ENCODE results near the gene KLF12.

Gene KLF12

DNA sequence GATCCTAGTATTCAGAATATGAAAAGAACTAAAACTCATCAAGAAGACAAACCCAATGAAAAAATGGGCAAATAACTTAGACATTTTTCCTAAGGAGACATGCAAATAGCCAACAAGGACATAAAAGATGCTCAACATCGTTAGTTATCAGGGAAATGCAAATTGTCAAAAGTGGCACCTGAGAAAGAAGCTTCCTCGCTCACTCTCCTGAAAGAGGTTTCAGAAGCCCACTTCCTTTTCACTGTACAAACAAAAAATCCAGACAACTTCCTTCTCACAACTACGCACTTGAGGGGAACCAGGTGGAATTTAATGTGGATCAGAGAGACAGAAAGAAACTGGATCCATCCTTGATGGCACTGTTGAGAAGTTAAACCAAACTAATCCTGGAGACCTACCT, 41.5 kb downstream of the KLF12 start:
- H3K36me3 ChIP-seq (ENCODE audit: insufficient read depth, low read length) = no peaks in the 10 kb centered on the region
- no peak overlapping the region for H3K4me3 ChIP-seq (ENCODE audit: low read length, poor library complexity, severe bottlenecking)
- H3K79me2 ChIP-seq (ENCODE audit: insufficient read depth, low read length) = peaks cover 87% of the 10 kb centered on the region
- no peak for TF ChIP-seq EZH2phosphoT487 (IDR thresholded peaks at IDR 0.05; ENCODE audit: borderline replicate concordance)
- TF ChIP-seq, protein P1, sequence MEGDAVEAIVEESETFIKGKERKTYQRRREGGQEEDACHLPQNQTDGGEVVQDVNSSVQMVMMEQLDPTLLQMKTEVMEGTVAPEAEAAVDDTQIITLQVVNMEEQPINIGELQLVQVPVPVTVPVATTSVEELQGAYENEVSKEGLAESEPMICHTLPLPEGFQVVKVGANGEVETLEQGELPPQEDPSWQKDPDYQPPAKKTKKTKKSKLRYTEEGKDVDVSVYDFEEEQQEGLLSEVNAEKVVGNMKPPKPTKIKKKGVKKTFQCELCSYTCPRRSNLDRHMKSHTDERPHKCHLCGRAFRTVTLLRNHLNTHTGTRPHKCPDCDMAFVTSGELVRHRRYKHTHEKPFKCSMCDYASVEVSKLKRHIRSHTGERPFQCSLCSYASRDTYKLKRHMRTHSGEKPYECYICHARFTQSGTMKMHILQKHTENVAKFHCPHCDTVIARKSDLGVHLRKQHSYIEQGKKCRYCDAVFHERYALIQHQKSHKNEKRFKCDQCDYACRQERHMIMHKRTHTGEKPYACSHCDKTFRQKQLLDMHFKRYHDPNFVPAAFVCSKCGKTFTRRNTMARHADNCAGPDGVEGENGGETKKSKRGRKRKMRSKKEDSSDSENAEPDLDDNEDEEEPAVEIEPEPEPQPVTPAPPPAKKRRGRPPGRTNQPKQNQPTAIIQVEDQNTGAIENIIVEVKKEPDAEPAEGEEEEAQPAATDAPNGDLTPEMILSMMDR (conservative IDR thresholded peaks at IDR 0.05; ENCODE audit: low read length) = no peak
- no peaks in the 10 kb centered on the region for H3K27me3 ChIP-seq (ENCODE audit: insufficient read depth, low read length, poor library complexity, severe bottlenecking)
- peaks cover 36% of the 10 kb centered on the region for H3K4me1 ChIP-seq (ENCODE audit: insufficient read depth, low read length, poor library complexity, severe bottlenecking)
- no peaks in the 10 kb centered on the region for H3K9me3 ChIP-seq (ENCODE audit: insufficient read depth, low read depth, low read length)
- no peak overlapping the region for H3K4me2 ChIP-seq (ENCODE audit: low read depth, low read length, poor library complexity, severe bottlenecking)
- H3K9me2 ChIP-seq (replicated peaks; ENCODE audit: low read depth, low read length) = no peaks in the 10 kb centered on the region
- H2AFZ ChIP-seq (ENCODE audit: low read length) = no peak overlapping the region
- H3F3A ChIP-seq (ENCODE audit: low read depth) = peaks cover 8% of the 10 kb centered on the region; the same call in 1 of the 2 replicates
- no peak overlapping the region for H3K9ac ChIP-seq (ENCODE audit: low read depth, low read length, poor library complexity, severe bottlenecking)
- peaks cover 2% of the 10 kb centered on the region for H4K20me1 ChIP-seq (ENCODE audit: insufficient read depth, low read length, poor library complexity, severe bottlenecking)

DNA sequence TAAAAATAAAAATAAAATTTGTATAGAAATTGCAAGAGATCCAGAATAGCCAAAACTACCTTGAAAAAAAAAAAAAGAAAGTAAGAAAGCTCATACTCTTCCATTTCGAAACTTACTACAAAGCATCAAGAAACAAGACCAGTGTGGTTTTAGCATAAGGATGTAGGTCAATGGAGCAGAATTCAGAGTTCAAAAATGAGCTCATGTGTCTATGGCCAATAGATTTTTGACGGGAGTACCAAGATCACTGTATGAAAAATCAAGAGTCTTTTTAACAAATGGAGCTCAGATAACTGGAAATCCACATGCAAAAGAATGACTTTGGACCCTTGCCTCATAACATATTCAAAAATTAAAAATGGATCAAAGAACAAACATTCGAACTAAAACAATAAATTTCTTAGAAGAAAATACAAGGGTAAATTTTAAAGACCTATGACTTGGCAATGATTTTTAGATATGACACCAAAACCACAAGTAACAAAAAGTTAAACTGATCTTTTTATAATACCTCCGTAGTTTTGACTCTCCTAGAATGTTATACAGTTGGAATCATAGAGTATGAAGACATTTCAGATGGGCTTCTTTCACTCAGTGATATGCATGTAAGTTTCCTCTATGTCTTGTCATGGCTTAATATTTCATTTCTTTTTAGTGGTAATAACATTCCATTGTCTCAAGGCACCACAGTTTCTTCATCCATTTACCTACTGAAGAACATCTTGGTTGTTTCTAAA, 43.2 kb downstream of the KLF12 start:
- no peak overlapping the region for H2AFZ ChIP-seq (ENCODE audit: low read length)
- peak overlapping the region; percentile 29 for H3K4me3 ChIP-seq (ENCODE audit: low read length, poor library complexity, severe bottlenecking)
- TF ChIP-seq, protein P1 (conservative IDR thresholded peaks at IDR 0.05; ENCODE audit: low read length) = no peak
- TF ChIP-seq EZH2phosphoT487 (IDR thresholded peaks at IDR 0.05; ENCODE audit: borderline replicate concordance) = no peak
- no peaks in the 10 kb centered on the region for H3K27me3 ChIP-seq (ENCODE audit: insufficient read depth, low read length, poor library complexity, severe bottlenecking)
- H3K4me1 ChIP-seq (ENCODE audit: insufficient read depth, low read length, poor library complexity, severe bottlenecking) = peaks cover 46% of the 10 kb centered on the region
- H3K9me3 ChIP-seq (ENCODE audit: insufficient read depth, low read depth, low read length) = no peaks in the 10 kb centered on the region
- peaks cover 8% of the 10 kb centered on the region for H4K20me1 ChIP-seq (ENCODE audit: insufficient read depth, low read length, poor library complexity, severe bottlenecking)
- H3K4me2 ChIP-seq (ENCODE audit: low read depth, low read length, poor library complexity, severe bottlenecking) = peak overlapping the region; percentile 55
- H3K79me2 ChIP-seq (ENCODE audit: insufficient read depth, low read length) = peaks cover 87% of the 10 kb centered on the region
- H3K36me3 ChIP-seq (ENCODE audit: insufficient read depth, low read length) = no peaks in the 10 kb centered on the region
- peaks cover 8% of the 10 kb centered on the region; the same call in 1 of the 2 replicates for H3F3A ChIP-seq (ENCODE audit: low read depth)
- no peaks in the 10 kb centered on the region for H3K9me2 ChIP-seq (replicated peaks; ENCODE audit: low read depth, low read length)
- H3K9ac ChIP-seq (ENCODE audit: low read depth, low read length, poor library complexity, severe bottlenecking) = peak overlapping the region; percentile 15

DNA sequence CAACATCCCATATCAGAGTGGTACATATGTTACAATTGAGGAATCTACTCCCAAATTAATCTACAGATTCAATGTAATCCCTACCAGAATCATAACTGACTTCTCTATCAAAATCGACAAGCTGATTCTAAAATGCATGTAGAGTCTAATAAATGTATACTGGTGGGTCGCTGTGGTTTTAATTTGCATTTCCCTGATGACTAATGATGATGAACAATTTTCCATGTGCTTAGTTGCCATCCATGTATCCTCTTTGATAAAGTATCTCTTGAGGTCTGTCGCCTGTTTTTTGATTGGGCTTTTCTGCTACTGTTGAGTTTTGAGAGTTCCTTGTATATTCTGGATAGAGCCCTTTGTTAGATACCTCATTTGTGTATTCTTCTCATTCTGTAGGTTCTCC, 43.8 kb downstream of the KLF12 start:
- H3F3A ChIP-seq (ENCODE audit: low read depth) = peaks cover 8% of the 10 kb centered on the region; the same call in 1 of the 2 replicates
- no peak overlapping the region for H3K9ac ChIP-seq (ENCODE audit: low read depth, low read length, poor library complexity, severe bottlenecking)
- H3K4me1 ChIP-seq (ENCODE audit: insufficient read depth, low read length, poor library complexity, severe bottlenecking) = peaks cover 46% of the 10 kb centered on the region
- H3K79me2 ChIP-seq (ENCODE audit: insufficient read depth, low read length) = peaks cover 83% of the 10 kb centered on the region
- no peak overlapping the region for H2AFZ ChIP-seq (ENCODE audit: low read length)
- H4K20me1 ChIP-seq (ENCODE audit: insufficient read depth, low read length, poor library complexity, severe bottlenecking) = peaks cover 8% of the 10 kb centered on the region
- H3K9me3 ChIP-seq (ENCODE audit: insufficient read depth, low read depth, low read length) = no peaks in the 10 kb centered on the region
- no peaks in the 10 kb centered on the region for H3K27me3 ChIP-seq (ENCODE audit: insufficient read depth, low read length, poor library complexity, severe bottlenecking)
- H3K36me3 ChIP-seq (ENCODE audit: insufficient read depth, low read length) = no peaks in the 10 kb centered on the region
- no peaks in the 10 kb centered on the region for H3K9me2 ChIP-seq (replicated peaks; ENCODE audit: low read depth, low read length)
- H3K4me2 ChIP-seq (ENCODE audit: low read depth, low read length, poor library complexity, severe bottlenecking) = peak overlapping the region; percentile 55
- TF ChIP-seq, protein P1 (conservative IDR thresholded peaks at IDR 0.05; ENCODE audit: low read length) = no peak
- TF ChIP-seq EZH2phosphoT487 (IDR thresholded peaks at IDR 0.05; ENCODE audit: borderline replicate concordance) = no peak
- H3K4me3 ChIP-seq (ENCODE audit: low read length, poor library complexity, severe bottlenecking) = peak overlapping the region; percentile 29
